HG03378 (cell line): ENCODE measurements around the gene NOX3.

Experiments used
- ATAC-seq: cut with Tn5 transposase; IDR thresholded peaks from one replicate; pipeline ENCODE4 v1.9.1; 2021; ENCODE audit warnings: mild to moderate bottlenecking, moderate library complexity; ENCODE audit not compliant: unreplicated experiment

Gene NOX3

GRCh38 chr6:155436981-155437749, 18.5 kb downstream of the NOX3 start:
- no peak for ATAC-seq

GRCh38 chr6:155434829-155435423, 20.7 kb downstream of the NOX3 start:
- ATAC-seq = no peak

GRCh38 chr6:155434096-155434495, 21.5 kb downstream of the NOX3 start:
- no peak for ATAC-seq

- no peak for ATAC-seq
Measured at GRCh38 chr6:155432293-155432692, 23.3 kb downstream of the NOX3 start.

GRCh38 chr6:155429321-155429893, 26.2 kb downstream of the NOX3 start:
- ATAC-seq = no peak

- ATAC-seq = no peak
Measured at GRCh38 chr6:155426408-155426945, 29.2 kb downstream of the NOX3 start.

GRCh38 chr6:155424181-155424580, 31.5 kb downstream of the NOX3 start:
- no peak for ATAC-seq

GRCh38 chr6:155422635-155423034, 33.0 kb downstream of the NOX3 start:
- ATAC-seq = no peak

GRCh38 chr6:155420492-155420891, 35.1 kb downstream of the NOX3 start:
- no peak for ATAC-seq

GRCh38 chr6:155419161-155419560, 36.5 kb downstream of the NOX3 start:
- no peak for ATAC-seq

GRCh38 chr6:155418017-155418761, 37.5 kb downstream of the NOX3 start:
- peak; percentile 60 for ATAC-seq

GRCh38 chr6:155417454-155417853, 38.2 kb downstream of the NOX3 start:
- no peak for ATAC-seq

GRCh38 chr6:155415953-155416352, 39.7 kb downstream of the NOX3 start:
- no peak for ATAC-seq

- ATAC-seq = no peak
Measured at GRCh38 chr6:155414049-155414448, 41.6 kb downstream of the NOX3 start.

GRCh38 chr6:155412335-155412734, 43.3 kb downstream of the NOX3 start:
- no peak for ATAC-seq

- ATAC-seq = no peak
Measured at GRCh38 chr6:155411154-155412052, 44.2 kb downstream of the NOX3 start.

- no peak for ATAC-seq
Measured at GRCh38 chr6:155409391-155409790, 46.2 kb downstream of the NOX3 start.

- ATAC-seq = no peak
Measured at GRCh38 chr6:155408981-155409380, 46.7 kb downstream of the NOX3 start.

GRCh38 chr6:155408231-155408630, 47.4 kb downstream of the NOX3 start:
- ATAC-seq = no peak

GRCh38 chr6:155406801-155407200, 48.8 kb downstream of the NOX3 start:
- no peak for ATAC-seq
